IMR-90 (cell line): Measurements from ENCODE around the gene DHRS7. TPM values are rescaled to one million over a fixed set of nuclear protein-coding genes. Genes with fewer than 3 reads are reported as not detected.
A peak's percentile ranks its signal among the peaks of the same experiment; 100 is the strongest.

Experiments used
- ATAC-seq: fragments of 200-7000 bp; cut with Tn5 transposase; 2 replicates; pipeline ENCODE4 v1.9.1; 2020; ENCODE audit warnings: low read depth, mild to moderate bottlenecking, moderate library complexity
- BruUV-seq: library from RNA; stranded (reverse); fragments of 400-500 nt; replicated peaks from 2 replicates; lab custom pipeline; 2021; lab: Mats Ljungman, UMichigan
- CTCF ChIA-PET: fragments of 300-600 bp; formaldehyde crosslinking; extraction: SDS; loops from one replicate; lab custom pipeline; 2021; ENCODE audit warnings: antibody characterized with exemption; lab: Yijun Ruan, JAX
- POLR2A ChIA-PET: fragments of 300-600 bp; sonication (Branson Sonifier 250); formaldehyde crosslinking; loops from one replicate; lab custom pipeline; 2022; ENCODE audit warnings: antibody characterized with exemption; ENCODE audit not compliant: unreplicated experiment; lab: Charles Lee
- DNase-seq: peaks from one replicate; pipeline ENCODE4 v3.0.0; 2013
- H2AFZ ChIP-seq: replicated peaks from 2 replicates; pipeline ENCODE3; 2013; ENCODE audit warnings: low read length, mild to moderate bottlenecking; ENCODE audit not compliant: poor library complexity
- H2AK5ac ChIP-seq: 2 replicates; pipeline ENCODE4 v1.6.1; 2013; ENCODE audit warnings: low read depth, low read length, inconsistent platforms
- H2AK9ac ChIP-seq: replicated peaks from 2 replicates; pipeline ENCODE3; 2013; ENCODE audit warnings: mild to moderate bottlenecking, low read depth, low read length, moderate library complexity; ENCODE audit not compliant: poor library complexity
- H2BK120ac ChIP-seq: 2 replicates; pipeline ENCODE4 v1.6.1; 2013; ENCODE audit warnings: low read depth, low read length, inconsistent platforms
- H2BK15ac ChIP-seq: 3 replicates; pipeline ENCODE4 v1.6.1; 2013; ENCODE audit warnings: low read depth, low read length, inconsistent platforms
- H2BK20ac ChIP-seq: 2 replicates; pipeline ENCODE4 v1.6.1; 2013; ENCODE audit warnings: low read depth, mild to moderate bottlenecking, inconsistent platforms, low read length, moderate library complexity
- H2BK5ac ChIP-seq: 2 replicates; pipeline ENCODE4 v1.6.1; 2013; ENCODE audit warnings: mild to moderate bottlenecking, low read depth, low read length, inconsistent platforms; ENCODE audit not compliant: poor library complexity, severe bottlenecking
- H3K14ac ChIP-seq: replicated peaks from 2 replicates; pipeline ENCODE4 v1.6.1; 2013; ENCODE audit warnings: low read depth, low read length, inconsistent platforms
- H3K18ac ChIP-seq: 2 replicates; pipeline ENCODE4 v1.6.1; 2013; ENCODE audit warnings: low read depth, low read length, control low read depth
- H3K23ac ChIP-seq: 2 replicates; pipeline ENCODE4 v1.6.1; 2013; ENCODE audit warnings: low read depth, low read length, inconsistent platforms
- H3K27ac ChIP-seq: 2 replicates; pipeline ENCODE4 v1.5.1; 2013; ENCODE audit warnings: mild to moderate bottlenecking, control low read depth, low read length; ENCODE audit not compliant: insufficient read depth
- H3K27me3 ChIP-seq: 2 replicates; pipeline ENCODE4 v1.6.1; 2013; ENCODE audit warnings: low read length; ENCODE audit not compliant: control insufficient read depth, insufficient read depth
- H3K36me3 ChIP-seq: 2 replicates; pipeline ENCODE4 v1.6.1; 2013; ENCODE audit warnings: low read length, mixed read lengths; ENCODE audit not compliant: control insufficient read depth, insufficient read depth
- H3K4ac ChIP-seq: 2 replicates; pipeline ENCODE4 v1.6.1; 2013; ENCODE audit warnings: low read depth, low read length, inconsistent platforms
- H3K4me1 ChIP-seq: 2 replicates; pipeline ENCODE4 v1.6.1; 2013; ENCODE audit warnings: low read length, mixed read lengths; ENCODE audit not compliant: control insufficient read depth, insufficient read depth
- H3K4me2 ChIP-seq: 2 replicates; pipeline ENCODE4 v1.6.1; 2013; ENCODE audit warnings: low read depth, mild to moderate bottlenecking, control low read depth, low read length, moderate library complexity
- H3K4me3 ChIP-seq: 2 replicates; pipeline ENCODE4 v1.5.1; 2013; ENCODE audit warnings: low read depth, mild to moderate bottlenecking, control low read depth, low read length, moderate library complexity; ENCODE audit not compliant: insufficient read depth
- H3K56ac ChIP-seq: 2 replicates; pipeline ENCODE4 v1.6.1; 2013; ENCODE audit warnings: low read length, inconsistent platforms; ENCODE audit not compliant: insufficient read depth; ENCODE audit errors: extremely low read depth
- H3K79me1 ChIP-seq, 2 experiments: 2 replicates each; pipeline ENCODE4 v1.6.1; 2013; ENCODE audit warnings: low read length in 2 of 2, inconsistent platforms in 1 of 2, low read depth in 1 of 2
- H3K9ac ChIP-seq: 2 replicates; pipeline ENCODE4 v1.6.1; 2013; ENCODE audit warnings: low read depth, low read length, control low read depth
- H3K9me1 ChIP-seq: 2 replicates; pipeline ENCODE4 v1.6.1; 2013; ENCODE audit warnings: low read length, inconsistent platforms; ENCODE audit not compliant: insufficient read depth
- H3K9me3 ChIP-seq: 2 replicates; pipeline ENCODE4 v1.6.1; 2013; ENCODE audit warnings: low read length; ENCODE audit not compliant: control insufficient read depth, insufficient read depth
- H4K20me1 ChIP-seq: 2 replicates; pipeline ENCODE4 v1.6.1; 2013; ENCODE audit warnings: low read length, inconsistent platforms; ENCODE audit not compliant: insufficient read depth
- H4K5ac ChIP-seq: 2 replicates; pipeline ENCODE4 v1.6.1; 2013; ENCODE audit warnings: mild to moderate bottlenecking, low read depth, low read length, control low read depth
- H4K8ac ChIP-seq, 2 experiments: 2 replicates each; pipeline ENCODE4 v1.6.1; 2013; ENCODE audit warnings: low read depth in 2 of 2, low read length in 2 of 2, control low read depth in 1 of 2, inconsistent platforms in 1 of 2
- H4K91ac ChIP-seq: 2 replicates; pipeline ENCODE4 v1.6.1; 2013; ENCODE audit warnings: low read depth, low read length, inconsistent platforms; ENCODE audit not compliant: insufficient read depth
- BHLHE40 ChIP-seq: fragments of 150-350 bp; IDR thresholded peaks from 2 replicates; pipeline ENCODE4 v1.6.1; 2016; ENCODE audit warnings: mild to moderate bottlenecking, low read depth, low read length
- CEBPB ChIP-seq: IDR thresholded peaks from 2 replicates; pipeline ENCODE4 v1.6.1; 2012; ENCODE audit warnings: low read depth, low read length, improper control_type of control experiment
- MAZ ChIP-seq: IDR thresholded peaks from 2 replicates; pipeline ENCODE4 v1.6.1; 2012; ENCODE audit warnings: low read depth, mild to moderate bottlenecking, low read length, improper control_type of control experiment, moderate library complexity, borderline replicate concordance
- NFE2L2 ChIP-seq: fragments of 150-350 bp; IDR thresholded peaks from 2 replicates; pipeline ENCODE4 v1.6.1; 2016; ENCODE audit warnings: low read depth, mild to moderate bottlenecking, low read length
- WGBS, 2 experiments: methylation state at CpG; one replicate each; pipeline versions ENCODE4 v1.1.5 to v1.1.7; 2013; ENCODE audit warnings: missing lambda C conversion rate in 2 of 2; ENCODE audit not compliant: insufficient read length in 1 of 2; ENCODE audit errors: extremely low coverage in 2 of 2; 5-methylcytosine and 5-hydroxymethylcytosine counted together
- dilution Hi-C: fragments of 300-500 bp; cut with HindIII; formaldehyde crosslinking; loops from one replicate; pipeline ENCODE4 v1.14.3; 2018; ENCODE audit warnings: low sequenced_read_pairs; ENCODE audit not compliant: unreplicated experiment
- in situ Hi-C: fragments of 300-500 bp; cut with MboI; formaldehyde crosslinking; loops from 3 replicates; pipeline ENCODE4 v1.14.3; 2019; ENCODE audit warnings: low sequenced_read_pairs, inconsistent platforms, mixed read lengths
- intact Hi-C: fragments of 100-400 bp; cut with micrococcal nuclease; formaldehyde crosslinking; loops from 2 replicates; pipeline ENCODE4 v1.10.0; 2022
- polyA plus RNA-seq, 3 experiments: library from polyadenylated mRNA; depleted of rRNA; stranded (reverse); fragments of >200 nt; gene quantifications; 2 replicates each; pipeline ENCODE4 v1.2.3, GENCODE V29; 2012; ENCODE audit warnings: low replicate concordance in 1 of 3
- total RNA-seq: library from RNA; depleted of rRNA; stranded (reverse); fragments of >200 nt; gene quantifications from 2 replicates; pipeline ENCODE4 v1.2.3, GENCODE V29; 2012

The DHRS7 gene
- total and polyA plus RNA-seq, 2 of the 4 experiments (the other 2 are of a cell fraction) = 30.3 to 50.2 TPM

DNA sequence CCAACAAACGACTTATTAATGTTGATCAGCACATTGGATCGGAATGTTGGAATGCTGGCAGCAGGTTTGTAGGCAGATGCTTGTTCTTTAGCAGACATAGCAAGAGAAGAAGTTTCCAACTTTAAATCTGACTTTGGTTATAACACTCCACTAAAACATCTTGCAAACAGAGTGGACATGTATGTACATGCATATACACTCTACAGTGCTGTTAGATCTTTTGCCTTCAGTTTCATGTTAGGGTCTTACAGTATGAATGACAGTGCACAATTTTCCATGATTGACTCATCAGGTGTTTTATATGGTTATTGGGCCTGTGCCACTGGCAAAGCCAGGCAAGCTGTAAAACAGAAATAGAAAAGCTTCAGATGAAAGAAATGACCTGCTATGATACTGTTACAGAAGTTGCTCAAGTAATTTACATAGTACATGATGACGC is 14.3 kb upstream of the DHRS7 start:
- Histone ChIP-seq H3K4me3 (no peak overlapping the region), H3K56ac (no peak overlapping the region), H4K8ac (no peak overlapping the region), H3K9me1 (no peaks in the 10 kb centered on the region), H4K20me1 (no peaks in the 10 kb centered on the region), H2AK5ac (no peak overlapping the region), H3K36me3 (no peaks in the 10 kb centered on the region), H3K9me3 (no peaks in the 10 kb centered on the region), H3K79me1 (no peaks in the 10 kb centered on the region), H3K18ac (no peak overlapping the region), H2BK5ac (no peak overlapping the region), H3K4me2 (peak overlapping the region; percentile 54; the same call in 1 of the 2 replicates), H3K4me1 (no peaks in the 10 kb centered on the region), H2BK20ac (no peak overlapping the region), H4K91ac (no peak overlapping the region), H3K9ac (no peak overlapping the region), H2AFZ (no peak overlapping the region), H2BK15ac (no peak overlapping the region), H2BK120ac (no peak overlapping the region), H4K5ac (no peak overlapping the region), H3K4ac (no peak overlapping the region), H3K27ac (no peak overlapping the region), H3K23ac (no peak overlapping the region), H2AK9ac (no peak overlapping the region), H3K14ac (no peak overlapping the region), H3K27me3 (no peaks in the 10 kb centered on the region)
- BruUV-seq = no TSS peak
- in situ Hi-C loops (no loop called here), dilution Hi-C loops (no loop called here), intact Hi-C loops (no loop called here)
- TF ChIP-seq NFE2L2 (peak; percentile 60; the same call in 1 of the 2 replicates), BHLHE40 (no peak), CEBPB (no peak), MAZ (no peak)
- DNase-seq = peak; percentile 48
- CTCF ChIA-PET = no interaction called here
- POLR2A ChIA-PET = no interaction called here
- peak; percentile 40 for ATAC-seq
- WGBS, 2 experiments = 100% methylated on average over 1 of the region's 3 CpGs; no CpG with 5 or more reads in 1 of the 2 experiments
